ENCODE results near the gene ASPG.

DNA sequence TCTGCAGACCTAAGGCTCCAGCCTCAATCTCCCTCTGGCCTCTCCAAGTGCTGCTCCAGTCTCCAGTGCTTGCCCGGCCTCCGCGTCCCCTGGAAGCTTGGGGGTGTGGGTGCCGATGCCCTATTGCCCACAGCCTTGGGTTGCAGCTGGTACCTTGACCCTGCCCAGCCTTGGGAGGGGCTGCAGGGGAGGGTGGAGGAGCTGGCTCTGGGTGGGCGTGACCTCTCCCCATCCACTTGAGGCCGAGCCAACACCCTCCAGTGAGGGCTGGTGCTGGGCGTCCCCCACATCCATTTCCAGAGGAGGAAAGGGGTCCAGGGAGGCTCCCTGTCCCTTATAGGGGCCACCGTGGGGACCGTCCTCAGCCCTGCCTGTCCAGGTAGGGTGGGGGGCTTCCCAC, 77.0 kb downstream of the ASPG start:
- TF ChIP-seq, protein P1, sequence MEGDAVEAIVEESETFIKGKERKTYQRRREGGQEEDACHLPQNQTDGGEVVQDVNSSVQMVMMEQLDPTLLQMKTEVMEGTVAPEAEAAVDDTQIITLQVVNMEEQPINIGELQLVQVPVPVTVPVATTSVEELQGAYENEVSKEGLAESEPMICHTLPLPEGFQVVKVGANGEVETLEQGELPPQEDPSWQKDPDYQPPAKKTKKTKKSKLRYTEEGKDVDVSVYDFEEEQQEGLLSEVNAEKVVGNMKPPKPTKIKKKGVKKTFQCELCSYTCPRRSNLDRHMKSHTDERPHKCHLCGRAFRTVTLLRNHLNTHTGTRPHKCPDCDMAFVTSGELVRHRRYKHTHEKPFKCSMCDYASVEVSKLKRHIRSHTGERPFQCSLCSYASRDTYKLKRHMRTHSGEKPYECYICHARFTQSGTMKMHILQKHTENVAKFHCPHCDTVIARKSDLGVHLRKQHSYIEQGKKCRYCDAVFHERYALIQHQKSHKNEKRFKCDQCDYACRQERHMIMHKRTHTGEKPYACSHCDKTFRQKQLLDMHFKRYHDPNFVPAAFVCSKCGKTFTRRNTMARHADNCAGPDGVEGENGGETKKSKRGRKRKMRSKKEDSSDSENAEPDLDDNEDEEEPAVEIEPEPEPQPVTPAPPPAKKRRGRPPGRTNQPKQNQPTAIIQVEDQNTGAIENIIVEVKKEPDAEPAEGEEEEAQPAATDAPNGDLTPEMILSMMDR (IDR thresholded peaks at IDR 0.05), result no peak
- TF ChIP-seq POLR2A (IDR thresholded peaks at IDR 0.05; ENCODE audit: low read depth), result no peak
- no peak for TF ChIP-seq EP300 (IDR thresholded peaks at IDR 0.05)
- no peak for TF ChIP-seq POLR2AphosphoS5 (IDR thresholded peaks at IDR 0.05)
